SU-DHL-6 (cell line): Measurements from ENCODE around the gene LMX1A.

ENCODE experiments used
- H2AFZ ChIP-seq: fragments of 200-600 bp; sonication (generic); 2 replicates; pipeline ENCODE4 v1.6.1; 2014; ENCODE audit warnings: low read depth, mild to moderate bottlenecking, moderate library complexity, mixed read lengths, antibody characterized with exemption, low read length; ENCODE audit not compliant: severe bottlenecking
- H3F3A ChIP-seq: fragments of 200-600 bp; shearing (Covaris generic); 2 replicates; pipeline ENCODE4 v1.6.0; 2016; ENCODE audit warnings: antibody characterized with exemption, mild to moderate bottlenecking; ENCODE audit not compliant: insufficient read depth
- H3K27ac ChIP-seq: fragments of 200-600 bp; sonication (generic); 2 replicates; pipeline ENCODE4 v1.5.1; 2016; ENCODE audit warnings: low read depth, mild to moderate bottlenecking, low read length, moderate library complexity, mixed read lengths
- H3K27me3 ChIP-seq: fragments of 200-600 bp; sonication (generic), shearing (Covaris generic); 2 replicates; pipeline ENCODE4 v1.6.0; 2014; ENCODE audit warnings: mild to moderate bottlenecking, low read length
- H3K36me3 ChIP-seq: fragments of 200-600 bp; sonication (generic); 2 replicates; pipeline ENCODE4 v1.6.1; 2014; ENCODE audit warnings: mild to moderate bottlenecking, low read length, mixed read lengths
- H3K4me2 ChIP-seq: fragments of 300-600, 200-600 bp; shearing (Covaris generic), sonication (generic); 2 replicates; pipeline ENCODE4 v1.6.0; 2014; ENCODE audit warnings: low read length, low read depth, mild to moderate bottlenecking; ENCODE audit not compliant: poor library complexity, severe bottlenecking
- H3K4me3 ChIP-seq: fragments of 200-600 bp; sonication (generic); 2 replicates; pipeline ENCODE4 v1.5.1; 2014; ENCODE audit warnings: antibody characterized with exemption, low read length, mild to moderate bottlenecking, mixed read lengths; ENCODE audit not compliant: insufficient read depth, poor library complexity, severe bottlenecking
- H3K79me2 ChIP-seq: fragments of 200-600 bp; sonication (generic); 2 replicates; pipeline ENCODE4 v1.6.1; 2014; ENCODE audit warnings: mild to moderate bottlenecking, low read length, moderate library complexity; ENCODE audit not compliant: insufficient read depth
- H3K9ac ChIP-seq: fragments of 200-600 bp; sonication (generic); 2 replicates; pipeline ENCODE4 v1.7.0; 2014; ENCODE audit warnings: mild to moderate bottlenecking, low read length
- H3K9me2 ChIP-seq: fragments of 200-600 bp; sonication (generic); replicated peaks from 2 replicates; pipeline ENCODE4 v1.6.1; 2014; ENCODE audit warnings: low read length; ENCODE audit not compliant: insufficient read depth
- H3K9me3 ChIP-seq: fragments of 200-600 bp; sonication (generic); 2 replicates; pipeline ENCODE4 v1.6.1; 2014; ENCODE audit warnings: low read length, mixed read lengths; ENCODE audit not compliant: insufficient read depth
- H4K20me1 ChIP-seq: fragments of 200-600 bp; sonication (generic); 2 replicates; pipeline ENCODE4 v1.6.1; 2014; ENCODE audit warnings: low read depth, mild to moderate bottlenecking, antibody characterized with exemption, low read length, moderate library complexity, mixed read lengths
- EZH2phosphoT487 ChIP-seq: fragments of 200-600 bp; sonication (generic), shearing (Covaris generic); conservative IDR thresholded peaks from 2 replicates; pipeline ENCODE4 v1.6.1; 2018; ENCODE audit warnings: mild to moderate bottlenecking, antibody characterized with exemption, low read length, moderate library complexity, mixed read lengths
- TF ChIP-seq, protein P1 (sequence below): fragments of 200-600 bp; sonication (generic); IDR thresholded peaks from one replicate; pipeline ENCODE4 v1.5.1; 2017; ENCODE audit warnings: antibody characterized with exemption, mild to moderate bottlenecking, low read length, moderate library complexity; ENCODE audit not compliant: insufficient read depth, poor library complexity, severe bottlenecking

The LMX1A gene

DNA sequence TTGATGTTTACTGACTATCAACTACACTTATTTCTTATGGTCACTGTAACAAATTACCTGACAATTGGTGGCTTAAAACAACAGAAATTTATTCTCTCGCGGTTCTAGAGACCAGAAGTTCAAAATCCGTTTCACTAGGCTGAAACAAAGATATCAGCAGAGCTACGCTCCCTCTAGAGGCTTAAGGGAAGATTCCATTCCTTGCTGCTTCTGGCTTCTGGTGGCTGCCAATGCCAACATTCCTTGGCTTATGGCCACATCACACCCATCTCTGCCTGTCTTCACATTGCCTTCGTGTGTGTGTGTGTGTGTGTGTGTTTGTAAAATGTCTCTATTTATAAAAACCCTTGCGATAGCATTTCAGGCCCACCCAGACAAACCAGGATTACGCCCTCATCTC lies 66.4 kb downstream of the LMX1A start:
- Histone ChIP-seq H3K27ac (no peak overlapping the region), H3K36me3 (no peaks in the 10 kb centered on the region), H3K4me3 (no peak overlapping the region), H3K9me2 (no peaks in the 10 kb centered on the region), H3K79me2 (no peaks in the 10 kb centered on the region), H3K4me2 (no peak overlapping the region), H2AFZ (no peak overlapping the region), H3K9ac (no peak overlapping the region), H3F3A (no peaks in the 10 kb centered on the region), H4K20me1 (no peaks in the 10 kb centered on the region), H3K27me3 (no peaks in the 10 kb centered on the region), H3K9me3 (no peaks in the 10 kb centered on the region)
- TF ChIP-seq EZH2phosphoT487 = no peak
- TF ChIP-seq, protein P1, sequence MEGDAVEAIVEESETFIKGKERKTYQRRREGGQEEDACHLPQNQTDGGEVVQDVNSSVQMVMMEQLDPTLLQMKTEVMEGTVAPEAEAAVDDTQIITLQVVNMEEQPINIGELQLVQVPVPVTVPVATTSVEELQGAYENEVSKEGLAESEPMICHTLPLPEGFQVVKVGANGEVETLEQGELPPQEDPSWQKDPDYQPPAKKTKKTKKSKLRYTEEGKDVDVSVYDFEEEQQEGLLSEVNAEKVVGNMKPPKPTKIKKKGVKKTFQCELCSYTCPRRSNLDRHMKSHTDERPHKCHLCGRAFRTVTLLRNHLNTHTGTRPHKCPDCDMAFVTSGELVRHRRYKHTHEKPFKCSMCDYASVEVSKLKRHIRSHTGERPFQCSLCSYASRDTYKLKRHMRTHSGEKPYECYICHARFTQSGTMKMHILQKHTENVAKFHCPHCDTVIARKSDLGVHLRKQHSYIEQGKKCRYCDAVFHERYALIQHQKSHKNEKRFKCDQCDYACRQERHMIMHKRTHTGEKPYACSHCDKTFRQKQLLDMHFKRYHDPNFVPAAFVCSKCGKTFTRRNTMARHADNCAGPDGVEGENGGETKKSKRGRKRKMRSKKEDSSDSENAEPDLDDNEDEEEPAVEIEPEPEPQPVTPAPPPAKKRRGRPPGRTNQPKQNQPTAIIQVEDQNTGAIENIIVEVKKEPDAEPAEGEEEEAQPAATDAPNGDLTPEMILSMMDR = no peak

DNA sequence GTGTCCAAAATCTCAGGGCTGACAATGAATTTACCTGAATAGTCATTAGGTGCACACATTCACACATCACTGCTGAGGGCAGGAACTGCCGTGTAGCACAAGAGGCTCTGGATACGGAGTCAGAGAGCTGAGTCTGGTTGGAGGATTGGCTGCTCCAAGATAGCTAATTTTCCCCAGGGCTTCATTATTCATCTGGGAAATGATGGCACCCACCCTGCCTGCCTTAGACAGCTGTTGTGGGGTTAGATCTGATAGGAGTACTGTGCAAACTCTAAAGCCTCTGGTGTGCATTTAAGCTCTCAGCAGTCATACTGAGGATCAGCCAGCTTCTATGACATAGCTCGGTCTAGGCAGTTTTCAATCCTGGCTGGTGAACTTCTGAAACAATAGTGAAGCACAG lies 67.0 kb downstream of the LMX1A start:
- no peaks in the 10 kb centered on the region for H3K36me3 ChIP-seq
- H2AFZ ChIP-seq = no peak overlapping the region
- H3F3A ChIP-seq = no peaks in the 10 kb centered on the region
- H3K9me2 ChIP-seq = no peaks in the 10 kb centered on the region
- no peaks in the 10 kb centered on the region for H3K9me3 ChIP-seq
- TF ChIP-seq, protein P1 = no peak
- no peak for TF ChIP-seq EZH2phosphoT487
- H4K20me1 ChIP-seq = no peaks in the 10 kb centered on the region
- no peak overlapping the region for H3K9ac ChIP-seq
- no peak overlapping the region for H3K4me2 ChIP-seq
- no peaks in the 10 kb centered on the region for H3K27me3 ChIP-seq
- no peaks in the 10 kb centered on the region for H3K79me2 ChIP-seq
- H3K4me3 ChIP-seq = no peak overlapping the region
- no peak overlapping the region for H3K27ac ChIP-seq

DNA sequence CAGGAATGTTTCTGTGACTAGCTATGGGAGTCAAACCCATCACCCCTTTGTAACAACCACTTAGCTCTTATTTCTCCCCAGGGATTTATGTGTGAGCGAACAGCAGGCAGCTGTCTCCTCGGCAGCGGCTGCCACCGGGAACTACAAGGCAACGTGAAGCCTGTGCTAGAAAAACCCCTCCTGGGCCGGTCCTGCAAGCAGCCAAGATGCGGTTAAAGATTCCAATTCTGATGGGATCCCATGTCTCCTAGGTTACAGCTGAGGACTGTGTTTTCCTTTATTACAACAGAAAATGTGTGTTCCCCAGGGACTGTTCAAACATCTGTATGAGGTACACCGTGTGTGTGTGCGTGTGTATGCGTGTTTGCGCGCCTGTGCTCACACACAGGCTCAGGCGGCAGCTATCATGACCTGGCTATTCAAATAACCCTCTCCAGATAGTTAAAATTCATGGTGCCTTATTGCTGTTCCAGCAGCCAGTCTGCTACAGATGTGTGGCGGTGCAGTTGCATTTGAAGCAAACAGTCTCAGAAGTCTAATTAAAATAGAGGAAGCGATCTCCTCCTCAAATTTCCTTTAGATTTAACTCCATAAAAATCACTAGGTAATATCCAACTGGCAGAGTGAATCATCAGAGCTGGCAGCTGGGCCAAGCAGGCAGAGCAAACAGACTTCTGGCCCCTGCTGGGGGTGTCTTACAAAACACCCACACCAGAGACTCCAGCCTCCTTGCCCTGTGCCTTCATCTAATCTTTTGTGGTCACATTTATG lies 68.0 kb downstream of the LMX1A start:
- H3K27ac ChIP-seq = no peak overlapping the region
- TF ChIP-seq EZH2phosphoT487 = no peak
- TF ChIP-seq, protein P1 = no peak
- no peaks in the 10 kb centered on the region for H3K9me2 ChIP-seq
- no peaks in the 10 kb centered on the region for H3K27me3 ChIP-seq
- no peaks in the 10 kb centered on the region for H3K79me2 ChIP-seq
- no peaks in the 10 kb centered on the region for H3K9me3 ChIP-seq
- H3K36me3 ChIP-seq = no peaks in the 10 kb centered on the region
- H3K4me3 ChIP-seq = no peak overlapping the region
- no peak overlapping the region for H3K4me2 ChIP-seq
- no peaks in the 10 kb centered on the region for H4K20me1 ChIP-seq
- H3F3A ChIP-seq = no peaks in the 10 kb centered on the region
- no peak overlapping the region for H3K9ac ChIP-seq
- H2AFZ ChIP-seq = no peak overlapping the region
